ENCODE results near the gene ITPRID1. TPM values are rescaled to one million over a fixed set of nuclear protein-coding genes. Genes with fewer than 3 reads are reported as not detected.

ITPRID1 gene
- total and polyA plus RNA-seq, 10 of the 15 experiments (the other 5 are each of a cell fraction or from before 2014, with no cell fraction given) = 0.06 TPM; not detected in 9

DNA sequence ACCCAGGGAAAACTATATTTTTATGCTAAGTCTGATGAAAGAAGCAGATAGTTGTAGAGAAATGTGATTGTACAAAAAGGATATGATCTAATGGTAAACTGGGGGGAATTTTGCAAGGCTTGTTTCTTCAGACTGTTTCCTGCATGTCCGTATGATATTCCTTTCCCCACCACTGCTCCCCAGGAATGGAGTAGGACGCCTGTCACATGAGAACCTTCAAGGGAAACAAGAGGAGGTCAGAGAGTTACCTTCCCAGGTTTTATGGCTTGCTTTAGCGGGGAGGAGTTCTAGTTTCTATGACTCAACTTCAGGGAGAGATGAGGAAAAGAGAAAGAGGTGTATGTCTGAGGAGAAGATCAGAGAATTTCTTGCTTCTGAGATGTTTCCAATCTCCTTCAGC, 16.4 kb upstream of the ITPRID1 start:
- no peaks in the 10 kb centered on the region for H3K9me3 ChIP-seq (replicated peaks; ENCODE audit: control insufficient read depth, insufficient read depth, low read length)
- H3K4me3 ChIP-seq = no peak overlapping the region
- intact Hi-C loops (cut with micrococcal nuclease; ENCODE audit: unreplicated experiment) = no loop called here
- in situ Hi-C loops (cut with MboI) = no loop called here
- 26% methylated on average over 3 of the region's 3 CpGs for WGBS (ENCODE audit: insufficient coverage, insufficient replicate concordance, low lambda C conversion rate, missing lambda C conversion rate)
- no peak overlapping the region for H3K27ac ChIP-seq (ENCODE audit: control insufficient read depth, insufficient read depth)
- DNase-seq (ENCODE audit: low read depth, low spot score) (no peak), ATAC-seq (no peak), FAIRE-seq (no peak)
- H3K9ac ChIP-seq (ENCODE audit: control insufficient read depth, insufficient read depth, low read length) = no peak overlapping the region
- ChIA-PET CTCF (no interaction called here), SMC1A (ENCODE audit: uncharacterized antibody, unreplicated experiment) (no interaction called here), POLR2A (interaction anchor here (0.6 kb wide), 1 partner anchor 1981 kb away, joined by 6 read pairs; no protein-coding TSS in a partner anchor), RAD21 (ENCODE audit: unreplicated experiment) (no interaction called here)
- no peak for TF ChIP-seq YBX1 (IDR thresholded peaks at IDR 0.05)
- TF ChIP-seq ZNF217 (IDR thresholded peaks at IDR 0.05) = no peak
- no peak for TF ChIP-seq JUNB (IDR thresholded peaks at IDR 0.05)
- no peak for TF ChIP-seq EGR1 (IDR thresholded peaks at IDR 0.05; ENCODE audit: borderline replicate concordance in 1 of 2, low read depth in 2 of 2, low read length in 2 of 2)
- no peak for TF ChIP-seq JUND (IDR thresholded peaks at IDR 0.05; ENCODE audit: low read depth, low read length)
- TF ChIP-seq ZNF24 (IDR thresholded peaks at IDR 0.05) = no peak
- TF ChIP-seq RAD21 (IDR thresholded peaks at IDR 0.05; ENCODE audit: insufficient read depth, low read depth, low read length) = no peak
- no peak for TF ChIP-seq SMARCA5 (IDR thresholded peaks at IDR 0.05)
- H3K4me2 ChIP-seq (ENCODE audit: control insufficient read depth, insufficient read depth) = no peak overlapping the region
- no TSS peak for BruUV-seq (replicated peaks)
- H3K4me1 ChIP-seq (ENCODE audit: control insufficient read depth, insufficient read depth, low read length) = no peaks in the 10 kb centered on the region
- no peak overlapping the region for H2AFZ ChIP-seq (ENCODE audit: control insufficient read depth, low read depth, low read length)
- H3K27me3 ChIP-seq (replicated peaks in 1 of 2; ENCODE audit: control insufficient read depth in 2 of 2, insufficient read depth in 2 of 2, low read length in 1 of 2) = no peaks in the 10 kb centered on the region
- H3K36me3 ChIP-seq (ENCODE audit: control insufficient read depth in 2 of 2, insufficient read depth in 2 of 2, low read length in 1 of 2) = no peaks in the 10 kb centered on the region
- H3K79me2 ChIP-seq (ENCODE audit: control insufficient read depth, insufficient read depth, low read length) = no peaks in the 10 kb centered on the region
- no peaks in the 10 kb centered on the region for H4K20me1 ChIP-seq (ENCODE audit: control insufficient read depth, insufficient read depth)

DNA sequence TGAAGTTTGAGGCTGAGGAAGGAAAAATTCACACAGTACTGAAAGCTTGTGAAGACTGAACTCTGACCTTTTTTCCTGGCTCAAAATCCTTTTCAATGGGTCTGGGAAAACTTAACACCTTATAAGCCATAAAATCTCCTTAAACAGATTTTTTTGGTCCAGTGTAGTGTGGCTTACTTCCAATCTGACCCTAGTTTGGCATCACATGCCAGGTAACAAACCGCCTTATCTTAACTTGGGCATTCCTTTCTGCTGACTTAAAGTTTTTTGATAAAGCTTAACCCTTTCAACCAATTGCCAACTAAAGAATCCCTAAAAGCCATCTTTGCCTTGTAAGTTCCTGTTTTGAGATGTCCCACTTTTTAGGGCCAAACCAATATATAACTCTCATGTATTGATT, 13.2 kb upstream of the ITPRID1 start:
- WGBS (ENCODE audit: insufficient coverage, insufficient replicate concordance, low lambda C conversion rate, missing lambda C conversion rate) = 47% methylated on average over 1 of the region's 1 CpG
- POLR2A ChIA-PET = no interaction called here
- FAIRE-seq (no peak), DNase-seq (ENCODE audit: low read depth, low spot score) (no peak), ATAC-seq (no peak)
- BruUV-seq (replicated peaks) = no TSS peak
- in situ Hi-C loops (cut with MboI) = no loop called here
- Histone ChIP-seq H3K36me3 (ENCODE audit: control insufficient read depth in 2 of 2, insufficient read depth in 2 of 2, low read length in 1 of 2) (no peaks in the 10 kb centered on the region), H3K4me3 (no peak overlapping the region), H3K4me1 (ENCODE audit: control insufficient read depth, insufficient read depth, low read length) (no peaks in the 10 kb centered on the region), H3K27me3 (replicated peaks in 1 of 2; ENCODE audit: control insufficient read depth in 2 of 2, insufficient read depth in 2 of 2, low read length in 1 of 2) (no peaks in the 10 kb centered on the region), H3K4me2 (ENCODE audit: control insufficient read depth, insufficient read depth) (no peak overlapping the region), H3K79me2 (ENCODE audit: control insufficient read depth, insufficient read depth, low read length) (no peaks in the 10 kb centered on the region), H2AFZ (ENCODE audit: control insufficient read depth, low read depth, low read length) (no peak overlapping the region), H4K20me1 (ENCODE audit: control insufficient read depth, insufficient read depth) (no peaks in the 10 kb centered on the region), H3K9me3 (replicated peaks; ENCODE audit: control insufficient read depth, insufficient read depth, low read length) (no peaks in the 10 kb centered on the region), H3K9ac (ENCODE audit: control insufficient read depth, insufficient read depth, low read length) (no peak overlapping the region), H3K27ac (ENCODE audit: control insufficient read depth, insufficient read depth) (no peak overlapping the region)
- CTCF ChIA-PET = no interaction called here
- SMC1A ChIA-PET (ENCODE audit: uncharacterized antibody, unreplicated experiment) = no interaction called here
- RAD21 ChIA-PET (ENCODE audit: unreplicated experiment) = no interaction called here
- intact Hi-C loops (cut with micrococcal nuclease; ENCODE audit: unreplicated experiment) = no loop called here
- TF ChIP-seq, protein P1, sequence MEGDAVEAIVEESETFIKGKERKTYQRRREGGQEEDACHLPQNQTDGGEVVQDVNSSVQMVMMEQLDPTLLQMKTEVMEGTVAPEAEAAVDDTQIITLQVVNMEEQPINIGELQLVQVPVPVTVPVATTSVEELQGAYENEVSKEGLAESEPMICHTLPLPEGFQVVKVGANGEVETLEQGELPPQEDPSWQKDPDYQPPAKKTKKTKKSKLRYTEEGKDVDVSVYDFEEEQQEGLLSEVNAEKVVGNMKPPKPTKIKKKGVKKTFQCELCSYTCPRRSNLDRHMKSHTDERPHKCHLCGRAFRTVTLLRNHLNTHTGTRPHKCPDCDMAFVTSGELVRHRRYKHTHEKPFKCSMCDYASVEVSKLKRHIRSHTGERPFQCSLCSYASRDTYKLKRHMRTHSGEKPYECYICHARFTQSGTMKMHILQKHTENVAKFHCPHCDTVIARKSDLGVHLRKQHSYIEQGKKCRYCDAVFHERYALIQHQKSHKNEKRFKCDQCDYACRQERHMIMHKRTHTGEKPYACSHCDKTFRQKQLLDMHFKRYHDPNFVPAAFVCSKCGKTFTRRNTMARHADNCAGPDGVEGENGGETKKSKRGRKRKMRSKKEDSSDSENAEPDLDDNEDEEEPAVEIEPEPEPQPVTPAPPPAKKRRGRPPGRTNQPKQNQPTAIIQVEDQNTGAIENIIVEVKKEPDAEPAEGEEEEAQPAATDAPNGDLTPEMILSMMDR (IDR thresholded peaks at IDR 0.05 in 2 of 3, conservative IDR thresholded peaks at IDR 0.05 in 1 of 3; ENCODE audit: control insufficient read depth in 2 of 3, extremely low read depth in 1 of 3, insufficient read depth in 1 of 3, low read depth in 3 of 3, low read length in 3 of 3) = no peak
- TF ChIP-seq NFYB (IDR thresholded peaks at IDR 0.05; ENCODE audit: insufficient read depth, low read depth, low read length) (no peak), YBX1 (IDR thresholded peaks at IDR 0.05) (no peak), SMARCA5 (IDR thresholded peaks at IDR 0.05) (no peak), RB1 (IDR thresholded peaks at IDR 0.05; ENCODE audit: borderline replicate concordance) (no peak), PAX5 (IDR thresholded peaks at IDR 0.05; ENCODE audit: borderline replicate concordance, low read depth, low read length) (no peak), HDGF (IDR thresholded peaks at IDR 0.05) (no peak)
- TF ChIP-seq, protein P2, sequence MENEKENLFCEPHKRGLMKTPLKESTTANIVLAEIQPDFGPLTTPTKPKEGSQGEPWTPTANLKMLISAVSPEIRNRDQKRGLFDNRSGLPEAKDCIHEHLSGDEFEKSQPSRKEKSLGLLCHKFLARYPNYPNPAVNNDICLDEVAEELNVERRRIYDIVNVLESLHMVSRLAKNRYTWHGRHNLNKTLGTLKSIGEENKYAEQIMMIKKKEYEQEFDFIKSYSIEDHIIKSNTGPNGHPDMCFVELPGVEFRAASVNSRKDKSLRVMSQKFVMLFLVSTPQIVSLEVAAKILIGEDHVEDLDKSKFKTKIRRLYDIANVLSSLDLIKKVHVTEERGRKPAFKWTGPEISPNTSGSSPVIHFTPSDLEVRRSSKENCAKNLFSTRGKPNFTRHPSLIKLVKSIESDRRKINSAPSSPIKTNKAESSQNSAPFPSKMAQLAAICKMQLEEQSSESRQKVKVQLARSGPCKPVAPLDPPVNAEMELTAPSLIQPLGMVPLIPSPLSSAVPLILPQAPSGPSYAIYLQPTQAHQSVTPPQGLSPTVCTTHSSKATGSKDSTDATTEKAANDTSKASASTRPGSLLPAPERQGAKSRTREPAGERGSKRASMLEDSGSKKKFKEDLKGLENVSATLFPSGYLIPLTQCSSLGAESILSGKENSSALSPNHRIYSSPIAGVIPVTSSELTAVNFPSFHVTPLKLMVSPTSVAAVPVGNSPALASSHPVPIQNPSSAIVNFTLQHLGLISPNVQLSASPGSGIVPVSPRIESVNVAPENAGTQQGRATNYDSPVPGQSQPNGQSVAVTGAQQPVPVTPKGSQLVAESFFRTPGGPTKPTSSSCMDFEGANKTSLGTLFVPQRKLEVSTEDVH (IDR thresholded peaks at IDR 0.05; ENCODE audit: low read depth, partially characterized antibody) = no peak
